NCI-H1105 treated with DMSO at 0.1 percent for 48 hours (cell line): ENCODE data around the gene DDC.

Experiments
- DNase-seq: peaks from one replicate; lab custom pipeline; 2025; lab: John Stamatoyannopoulos, UW

DDC gene

DNA sequence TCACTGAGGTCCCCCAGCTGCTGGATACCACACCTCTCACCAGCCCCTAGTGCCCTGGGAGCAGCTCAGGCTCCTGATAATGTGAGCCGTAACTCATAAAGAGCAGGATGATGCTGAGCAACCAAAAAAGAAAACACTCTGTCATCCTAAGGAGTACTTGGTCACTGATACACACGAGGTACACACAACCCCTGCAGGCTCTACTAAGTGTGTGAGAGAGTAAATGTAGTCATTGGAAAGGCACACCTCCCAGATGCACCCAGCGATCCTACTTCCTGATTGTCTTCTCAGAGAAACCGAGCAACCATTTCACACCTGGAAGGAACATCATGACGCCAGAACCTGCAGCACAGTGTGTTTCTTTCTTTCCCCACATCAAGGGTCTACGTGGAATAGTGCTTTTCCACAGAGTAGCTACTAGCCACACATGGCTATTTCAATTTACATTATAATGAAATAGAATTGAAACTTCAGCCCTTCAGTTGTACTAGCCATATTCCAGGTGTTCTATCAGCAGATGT is 149.3 kb downstream of the DDC start:
- DNase-seq = no peak

DNA sequence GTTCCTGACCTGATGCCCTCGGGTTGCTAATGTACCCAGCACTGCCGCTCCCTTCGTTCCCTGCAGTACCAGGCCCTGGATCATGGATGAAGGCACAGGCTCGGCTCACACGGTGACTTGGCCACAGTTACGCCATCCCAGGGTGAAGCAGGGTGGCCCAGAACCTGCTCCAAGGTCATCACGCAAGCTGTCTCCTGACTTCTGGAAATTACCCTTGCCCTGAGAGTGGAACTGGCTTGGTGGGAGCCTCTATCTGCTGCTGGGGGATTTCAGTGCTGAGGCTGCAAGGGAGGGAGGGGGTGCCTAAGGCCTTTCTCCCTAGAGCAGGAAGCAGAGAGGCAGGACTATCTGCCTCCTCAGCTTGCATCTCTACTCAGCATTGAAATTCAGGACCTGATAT is 151.6 kb downstream of the DDC start:
- DNase-seq = no peak

DNA sequence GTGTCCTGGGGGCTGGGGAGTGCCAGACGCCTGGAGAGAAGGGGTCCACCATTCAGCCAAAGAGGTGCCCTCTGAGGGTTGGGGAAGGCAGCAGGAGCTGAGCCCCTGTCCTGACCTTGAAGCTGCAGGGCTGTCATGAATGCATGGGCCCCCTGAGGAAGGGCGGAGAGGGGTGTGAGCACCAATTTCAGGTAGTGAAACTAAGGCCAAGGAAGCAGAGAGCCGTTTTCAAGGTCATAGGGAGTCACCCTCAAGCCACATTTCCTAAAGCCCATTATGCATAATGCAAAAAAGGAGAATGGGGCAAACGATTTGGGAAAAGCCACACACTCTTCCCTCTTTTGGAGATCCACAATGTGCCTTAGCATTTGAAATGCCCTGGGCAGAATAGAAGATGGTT is 152.2 kb downstream of the DDC start:
- DNase-seq = no peak

DNA sequence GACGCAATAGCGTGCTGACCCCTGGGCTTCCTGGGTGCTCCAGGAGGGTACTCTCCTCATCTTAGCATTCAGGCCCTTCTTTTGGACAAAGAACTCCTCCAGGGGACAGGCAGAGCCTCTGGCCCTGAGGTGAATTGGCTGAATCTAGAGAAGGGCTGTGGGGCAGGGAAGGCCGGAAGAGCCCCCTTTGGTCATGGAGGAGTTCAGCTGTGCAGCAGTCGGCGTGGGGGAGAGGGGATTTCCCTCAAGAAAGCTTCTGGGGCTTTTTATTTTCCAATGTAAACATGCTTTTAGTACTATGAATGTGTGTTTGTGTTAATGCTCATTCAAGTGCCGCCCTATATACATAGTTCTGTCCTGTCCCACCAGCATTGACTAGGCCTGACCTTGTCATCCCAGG is 153.9 kb downstream of the DDC start:
- no peak for DNase-seq

DNA sequence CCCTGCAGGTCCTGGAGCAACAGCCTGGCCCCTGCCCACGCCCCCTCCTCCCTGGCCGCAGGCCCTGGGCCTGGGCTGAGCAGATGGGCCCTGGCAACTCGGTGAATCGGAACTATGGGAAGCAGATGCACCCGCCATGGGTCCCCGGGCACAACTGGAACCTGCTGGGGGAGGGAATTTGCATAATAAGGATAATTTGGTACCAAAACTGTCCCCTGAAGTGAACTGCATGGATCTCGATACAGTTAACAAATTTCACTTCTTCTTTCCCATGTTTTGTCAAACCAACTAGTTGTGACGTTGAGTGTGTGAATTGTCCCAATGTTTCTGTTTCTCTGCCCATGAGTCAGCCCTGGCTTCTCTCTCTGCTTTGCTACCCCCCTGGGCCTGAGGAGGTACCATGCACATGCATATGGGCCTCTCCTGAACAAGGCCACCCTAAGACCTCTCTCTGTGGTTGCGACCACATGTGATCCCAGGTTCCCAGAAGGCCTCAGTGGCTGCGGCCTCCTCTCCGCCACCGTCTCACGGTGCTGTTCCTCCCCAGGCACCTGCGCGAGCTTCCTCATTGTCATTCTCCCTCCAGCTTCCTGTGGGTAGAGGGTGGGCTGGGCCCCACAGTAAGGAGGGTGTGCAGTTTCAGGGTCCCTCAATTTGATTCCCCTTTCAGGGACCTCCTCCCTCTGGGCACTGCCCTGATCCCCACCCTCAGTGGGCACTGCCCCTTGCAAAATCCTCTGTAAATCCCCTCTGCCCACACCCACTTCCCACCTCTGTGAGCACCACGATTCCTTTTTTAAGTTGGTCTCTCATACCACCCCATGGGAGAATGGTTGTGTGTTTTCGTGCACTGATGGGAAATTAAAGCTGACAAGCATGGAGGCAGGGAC is 155.1 kb downstream of the DDC start:
- no peak for DNase-seq
